ENCODE results near the gene PCARE.

PCARE gene

DNA sequence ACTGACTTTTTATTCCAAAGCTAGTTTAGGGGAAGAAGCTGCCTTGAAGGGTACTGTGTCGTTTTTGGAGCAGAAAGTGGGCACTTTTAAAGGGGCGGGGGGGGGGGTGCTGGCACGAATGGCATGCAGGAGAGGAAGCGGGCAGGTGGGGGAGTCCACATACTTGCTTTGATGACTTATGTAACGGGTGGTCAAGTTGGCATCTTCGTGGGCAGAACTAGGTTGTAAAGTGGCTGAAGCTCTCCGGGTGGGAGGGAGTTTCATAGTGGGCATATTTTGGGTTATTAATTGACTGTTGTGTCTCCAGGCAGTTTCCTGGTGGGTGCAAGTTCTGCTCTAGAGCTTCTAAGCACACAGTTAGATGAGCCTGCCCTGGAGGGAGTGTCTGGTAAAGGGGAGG is 19.9 kb downstream of the PCARE start:
- no peaks in the 10 kb centered on the region for H3K27me3 ChIP-seq (ENCODE audit: insufficient read depth, poor library complexity, severe bottlenecking)
- no peak for DNase-seq (ENCODE audit: low read depth in 1 of 2, low spot score in 1 of 2)
- no peak overlapping the region for H3K4me3 ChIP-seq (replicated peaks; ENCODE audit: insufficient read depth, low read length)
- TF ChIP-seq, protein P1, sequence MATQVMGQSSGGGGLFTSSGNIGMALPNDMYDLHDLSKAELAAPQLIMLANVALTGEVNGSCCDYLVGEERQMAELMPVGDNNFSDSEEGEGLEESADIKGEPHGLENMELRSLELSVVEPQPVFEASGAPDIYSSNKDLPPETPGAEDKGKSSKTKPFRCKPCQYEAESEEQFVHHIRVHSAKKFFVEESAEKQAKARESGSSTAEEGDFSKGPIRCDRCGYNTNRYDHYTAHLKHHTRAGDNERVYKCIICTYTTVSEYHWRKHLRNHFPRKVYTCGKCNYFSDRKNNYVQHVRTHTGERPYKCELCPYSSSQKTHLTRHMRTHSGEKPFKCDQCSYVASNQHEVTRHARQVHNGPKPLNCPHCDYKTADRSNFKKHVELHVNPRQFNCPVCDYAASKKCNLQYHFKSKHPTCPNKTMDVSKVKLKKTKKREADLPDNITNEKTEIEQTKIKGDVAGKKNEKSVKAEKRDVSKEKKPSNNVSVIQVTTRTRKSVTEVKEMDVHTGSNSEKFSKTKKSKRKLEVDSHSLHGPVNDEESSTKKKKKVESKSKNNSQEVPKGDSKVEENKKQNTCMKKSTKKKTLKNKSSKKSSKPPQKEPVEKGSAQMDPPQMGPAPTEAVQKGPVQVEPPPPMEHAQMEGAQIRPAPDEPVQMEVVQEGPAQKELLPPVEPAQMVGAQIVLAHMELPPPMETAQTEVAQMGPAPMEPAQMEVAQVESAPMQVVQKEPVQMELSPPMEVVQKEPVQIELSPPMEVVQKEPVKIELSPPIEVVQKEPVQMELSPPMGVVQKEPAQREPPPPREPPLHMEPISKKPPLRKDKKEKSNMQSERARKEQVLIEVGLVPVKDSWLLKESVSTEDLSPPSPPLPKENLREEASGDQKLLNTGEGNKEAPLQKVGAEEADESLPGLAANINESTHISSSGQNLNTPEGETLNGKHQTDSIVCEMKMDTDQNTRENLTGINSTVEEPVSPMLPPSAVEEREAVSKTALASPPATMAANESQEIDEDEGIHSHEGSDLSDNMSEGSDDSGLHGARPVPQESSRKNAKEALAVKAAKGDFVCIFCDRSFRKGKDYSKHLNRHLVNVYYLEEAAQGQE (IDR thresholded peaks at IDR 0.05; ENCODE audit: insufficient replicate concordance, low read depth) = no peak
- TF ChIP-seq, protein P2, sequence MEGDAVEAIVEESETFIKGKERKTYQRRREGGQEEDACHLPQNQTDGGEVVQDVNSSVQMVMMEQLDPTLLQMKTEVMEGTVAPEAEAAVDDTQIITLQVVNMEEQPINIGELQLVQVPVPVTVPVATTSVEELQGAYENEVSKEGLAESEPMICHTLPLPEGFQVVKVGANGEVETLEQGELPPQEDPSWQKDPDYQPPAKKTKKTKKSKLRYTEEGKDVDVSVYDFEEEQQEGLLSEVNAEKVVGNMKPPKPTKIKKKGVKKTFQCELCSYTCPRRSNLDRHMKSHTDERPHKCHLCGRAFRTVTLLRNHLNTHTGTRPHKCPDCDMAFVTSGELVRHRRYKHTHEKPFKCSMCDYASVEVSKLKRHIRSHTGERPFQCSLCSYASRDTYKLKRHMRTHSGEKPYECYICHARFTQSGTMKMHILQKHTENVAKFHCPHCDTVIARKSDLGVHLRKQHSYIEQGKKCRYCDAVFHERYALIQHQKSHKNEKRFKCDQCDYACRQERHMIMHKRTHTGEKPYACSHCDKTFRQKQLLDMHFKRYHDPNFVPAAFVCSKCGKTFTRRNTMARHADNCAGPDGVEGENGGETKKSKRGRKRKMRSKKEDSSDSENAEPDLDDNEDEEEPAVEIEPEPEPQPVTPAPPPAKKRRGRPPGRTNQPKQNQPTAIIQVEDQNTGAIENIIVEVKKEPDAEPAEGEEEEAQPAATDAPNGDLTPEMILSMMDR (IDR thresholded peaks at IDR 0.05; ENCODE audit: insufficient read depth, low read length) = no peak
- TF ChIP-seq SPI1 (IDR thresholded peaks at IDR 0.05; ENCODE audit: borderline replicate concordance, low read depth) (no peak), GABPA (IDR thresholded peaks at IDR 0.05; ENCODE audit: low read depth) (no peak), POLR2AphosphoS5 (IDR thresholded peaks at IDR 0.05; ENCODE audit: low read depth) (no peak)
- H3K27ac ChIP-seq (replicated peaks) = no peak overlapping the region

DNA sequence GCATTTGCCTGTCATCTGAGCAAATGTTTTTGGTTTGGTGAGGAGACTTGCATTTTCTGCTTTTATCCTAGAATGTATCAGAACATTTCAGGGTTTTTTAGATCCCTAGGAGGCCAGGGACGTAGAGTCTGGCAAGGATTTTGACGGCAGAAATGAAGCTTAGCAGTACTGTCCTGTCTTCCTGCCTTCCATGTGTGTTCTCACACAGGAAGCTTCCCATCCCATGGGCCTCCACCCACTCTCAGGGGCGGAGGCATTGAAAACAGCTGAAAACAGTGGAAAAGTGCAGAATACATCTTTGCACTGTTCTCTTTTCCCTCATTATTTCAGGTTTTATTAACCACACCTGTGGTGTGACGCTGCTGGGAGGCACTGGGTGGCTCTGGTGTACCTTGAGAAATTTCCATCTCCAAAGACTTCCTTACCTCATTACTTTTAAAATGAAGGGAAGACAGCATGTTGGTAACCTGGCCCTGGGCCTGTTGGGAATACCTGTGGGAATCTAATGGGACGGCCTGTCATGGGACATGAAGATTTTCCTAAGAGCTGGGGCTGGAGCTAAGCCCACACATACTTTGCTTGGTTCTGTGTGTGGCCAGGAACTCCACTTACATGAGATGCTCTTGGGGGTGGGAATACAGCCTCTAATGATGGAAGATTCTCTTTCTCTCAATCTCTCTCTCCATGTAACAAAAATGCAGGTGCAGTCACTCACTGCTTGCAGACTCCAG is 20.5 kb downstream of the PCARE start:
- no peak for DNase-seq (ENCODE audit: low read depth in 1 of 2, low spot score in 1 of 2)
- Histone ChIP-seq H3K27ac (replicated peaks) (no peak overlapping the region), H3K27me3 (ENCODE audit: insufficient read depth, poor library complexity, severe bottlenecking) (no peaks in the 10 kb centered on the region), H3K4me3 (replicated peaks; ENCODE audit: insufficient read depth, low read length) (no peak overlapping the region)
- TF ChIP-seq GABPA (IDR thresholded peaks at IDR 0.05; ENCODE audit: low read depth) (no peak), SPI1 (IDR thresholded peaks at IDR 0.05; ENCODE audit: borderline replicate concordance, low read depth) (no peak), POLR2AphosphoS5 (IDR thresholded peaks at IDR 0.05; ENCODE audit: low read depth) (no peak)
- TF ChIP-seq, protein P1 (IDR thresholded peaks at IDR 0.05; ENCODE audit: insufficient replicate concordance, low read depth) = no peak
- TF ChIP-seq, protein P2 (IDR thresholded peaks at IDR 0.05; ENCODE audit: insufficient read depth, low read length) = no peak

DNA sequence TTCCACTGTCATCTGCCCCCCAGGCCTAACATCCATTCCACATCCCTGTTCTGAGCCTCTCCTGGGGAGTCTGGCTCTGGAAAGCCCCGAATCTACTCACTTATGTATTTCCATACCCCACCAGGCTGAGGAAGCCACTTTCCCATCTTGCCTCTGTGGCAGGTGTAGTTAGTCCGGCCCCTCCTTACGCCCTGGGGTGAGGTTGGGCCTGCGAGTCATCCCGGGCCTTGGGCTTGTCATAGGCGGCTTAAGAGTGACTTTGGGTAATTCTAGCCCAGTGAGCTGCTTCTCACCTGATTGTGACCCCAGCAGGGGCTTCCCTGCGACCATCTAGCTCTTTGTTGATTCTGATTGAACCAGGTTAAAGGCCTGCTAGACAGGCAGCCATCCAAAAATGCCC is 21.1 kb downstream of the PCARE start:
- no peaks in the 10 kb centered on the region for H3K27me3 ChIP-seq (ENCODE audit: insufficient read depth, poor library complexity, severe bottlenecking)
- no peak for DNase-seq (ENCODE audit: low read depth in 1 of 2, low spot score in 1 of 2)
- no peak overlapping the region for H3K27ac ChIP-seq (replicated peaks)
- TF ChIP-seq SPI1 (IDR thresholded peaks at IDR 0.05; ENCODE audit: borderline replicate concordance, low read depth) = no peak
- TF ChIP-seq, protein P2 (IDR thresholded peaks at IDR 0.05; ENCODE audit: insufficient read depth, low read length) = no peak
- TF ChIP-seq, protein P1 (IDR thresholded peaks at IDR 0.05; ENCODE audit: insufficient replicate concordance, low read depth) = no peak
- no peak for TF ChIP-seq POLR2AphosphoS5 (IDR thresholded peaks at IDR 0.05; ENCODE audit: low read depth)
- no peak for TF ChIP-seq GABPA (IDR thresholded peaks at IDR 0.05; ENCODE audit: low read depth)
- no peak overlapping the region for H3K4me3 ChIP-seq (replicated peaks; ENCODE audit: insufficient read depth, low read length)

All from HL-60 (cell line).